ENCODE data around the gene ARSG.

- TF ChIP-seq REST (IDR thresholded peaks at IDR 0.05; ENCODE audit: low read depth) (no peak), TEAD4 (IDR thresholded peaks at IDR 0.05) (no peak), EP300 (IDR thresholded peaks at IDR 0.05; ENCODE audit: borderline replicate concordance) (no peak), FOXM1 (IDR thresholded peaks at IDR 0.05; ENCODE audit: borderline replicate concordance, low read depth) (no peak), EGR1 (IDR thresholded peaks at IDR 0.05) (no peak), CREB1 (IDR thresholded peaks at IDR 0.05; ENCODE audit: low read depth) (no peak), RAD21 (IDR thresholded peaks at IDR 0.05; ENCODE audit: low read depth) (no peak), TAF1 (IDR thresholded peaks at IDR 0.05; ENCODE audit: low read depth) (no peak), CEBPB (IDR thresholded peaks at IDR 0.05) (no peak), ZBTB7A (IDR thresholded peaks at IDR 0.05; ENCODE audit: low read depth) (no peak), YY1 (IDR thresholded peaks at IDR 0.05; ENCODE audit: low read depth) (no peak), MAX (IDR thresholded peaks at IDR 0.05) (no peak), USF1 (IDR thresholded peaks at IDR 0.05) (no peak)
Measured at GRCh38 chr17:68379177-68379510, 87.8 kb downstream of the ARSG start.
